Kidney epithelial cell (primary cell): ENCODE results near the gene IQSEC3. TPM values are rescaled to one million over a fixed set of nuclear protein-coding genes. Genes with fewer than 3 reads are reported as not detected.
"Not testable (repeated sequence)": the region's sequence is repeated elsewhere in the genome, so short reads cannot be mapped to it uniquely, and the experiment has no call there.

Source experiments
- DNase-seq: peaks from one replicate; pipeline ENCODE4 v3.0.0-alpha.2; 2010; ENCODE audit warnings: low read depth
- H3K27me3 ChIP-seq: 2 replicates; pipeline ENCODE4 v1.6.0; 2011; ENCODE audit warnings: low read length; ENCODE audit not compliant: control insufficient read depth, insufficient read depth
- H3K36me3 ChIP-seq: 2 replicates; pipeline ENCODE4 v1.5.1; 2011; ENCODE audit warnings: low read length; ENCODE audit not compliant: control insufficient read depth, insufficient read depth
- H3K4me3 ChIP-seq: 2 replicates; pipeline ENCODE4 v1.5.1; 2011; ENCODE audit warnings: low read depth, mild to moderate bottlenecking, control low read depth, low read length
- CTCF ChIP-seq: IDR thresholded peaks from 2 replicates; pipeline ENCODE4 v1.5.1; 2011; ENCODE audit warnings: mild to moderate bottlenecking, moderate library complexity, low read length, control low read depth, inconsistent platforms; ENCODE audit not compliant: insufficient read depth, poor library complexity, severe bottlenecking
- total RNA-seq: library from RNA; depleted of rRNA; stranded (reverse); fragments of >200 nt; gene quantifications from 2 replicates; pipeline ENCODE4 v1.2.3, GENCODE V29; 2015

The IQSEC3 gene
- total RNA-seq, 1 donor from 2014 or later: 1.0 TPM

GRCh38 chr12:180445-180844 lies 113.9 kb downstream of the IQSEC3 start:
- Histone ChIP-seq H3K36me3 (no peaks in the 10 kb centered on the region), H3K4me3 (no peak overlapping the region), H3K27me3 (no peaks in the 10 kb centered on the region)
- no peak for DNase-seq
- no peak for TF ChIP-seq CTCF

GRCh38 chr12:181921-182320 lies 115.4 kb downstream of the IQSEC3 start:
- DNase-seq: no peak
- H3K27me3 ChIP-seq: peaks cover 2% of the 10 kb centered on the region
- H3K4me3 ChIP-seq: no peak overlapping the region
- H3K36me3 ChIP-seq: no peaks in the 10 kb centered on the region
- TF ChIP-seq CTCF: no peak

- Histone ChIP-seq H3K4me3 (no peak overlapping the region), H3K36me3 (no peaks in the 10 kb centered on the region), H3K27me3 (peaks cover 2% of the 10 kb centered on the region)
- TF ChIP-seq CTCF: no peak
- DNase-seq: peak; percentile 61
Observed at GRCh38 chr12:182381-182892, 115.9 kb downstream of the IQSEC3 start.

GRCh38 chr12:184811-185575 lies 118.4 kb downstream of the IQSEC3 start:
- H3K36me3 ChIP-seq: no peaks in the 10 kb centered on the region
- DNase-seq: no peak
- TF ChIP-seq CTCF: no peak
- no peak overlapping the region for H3K4me3 ChIP-seq
- H3K27me3 ChIP-seq: peaks cover 14% of the 10 kb centered on the region

- TF ChIP-seq CTCF: no peak
Observed at GRCh38 chr12:185576-185955, 119.0 kb downstream of the IQSEC3 start.

GRCh38 chr12:186006-186625 lies 119.5 kb downstream of the IQSEC3 start:
- Histone ChIP-seq H3K36me3 (no peaks in the 10 kb centered on the region), H3K27me3 (peaks cover 16% of the 10 kb centered on the region), H3K4me3 (no peak overlapping the region)
- DNase-seq: no peak
- no peak for TF ChIP-seq CTCF

More at GRCh38 chr12:185576-185955, 119.0 kb downstream of the IQSEC3 start:
- no peak for DNase-seq
- no peaks in the 10 kb centered on the region for H3K36me3 ChIP-seq
- H3K4me3 ChIP-seq: no peak overlapping the region
- H3K27me3 ChIP-seq: peaks cover 16% of the 10 kb centered on the region

- H3K27me3 ChIP-seq: peaks cover 22% of the 10 kb centered on the region
- not testable (repeated sequence) for DNase-seq, H3K36me3 ChIP-seq
- peak overlapping the region; percentile 38 for H3K4me3 ChIP-seq
Observed at GRCh38 chr12:187986-188909, 121.7 kb downstream of the IQSEC3 start.
